ENCODE results near the gene DISC1.

- TF ChIP-seq CTCF (IDR thresholded peaks at IDR 0.05 in 2 of 3, conservative IDR thresholded peaks at IDR 0.05 in 1 of 3; ENCODE audit: borderline replicate concordance in 1 of 3, insufficient read depth in 1 of 3, low read depth in 2 of 3, low read length in 2 of 3) (no peak), ATF3 (IDR thresholded peaks at IDR 0.05) (no peak), EZH2 (IDR thresholded peaks at IDR 0.05) (no peak), JUND (IDR thresholded peaks at IDR 0.05) (no peak), ZNF274 (IDR thresholded peaks at IDR 0.05; ENCODE audit: low read depth, low read length) (no peak)
These were observed 176.8 kb downstream of the DISC1 start for GRCh38 chr1:231803353-231803752.
